GM21390 (cell line): ENCODE data around the gene GALNT2.
A peak's percentile ranks its signal among the peaks of the same experiment; 100 is the strongest.

ENCODE experiments used
- ATAC-seq: cut with Tn5 transposase; IDR thresholded peaks from one replicate; pipeline ENCODE4 v1.9.1; 2021; ENCODE audit not compliant: unreplicated experiment

Gene GALNT2

GRCh38 chr1:230249695-230250480 lies 182.8 kb downstream of the GALNT2 start:
- no peak for ATAC-seq

GRCh38 chr1:230250666-230251065 lies 183.6 kb downstream of the GALNT2 start:
- ATAC-seq: no peak

GRCh38 chr1:230251644-230252191 lies 184.7 kb downstream of the GALNT2 start:
- ATAC-seq: peak; percentile 80

GRCh38 chr1:230253150-230253549 lies 186.1 kb downstream of the GALNT2 start:
- no peak for ATAC-seq

GRCh38 chr1:230254265-230254664 lies 187.2 kb downstream of the GALNT2 start:
- ATAC-seq: no peak

GRCh38 chr1:230255116-230255515 lies 188.1 kb downstream of the GALNT2 start:
- no peak for ATAC-seq

GRCh38 chr1:230255991-230256390 lies 189.0 kb downstream of the GALNT2 start:
- no peak for ATAC-seq

GRCh38 chr1:230256896-230257295 lies 189.9 kb downstream of the GALNT2 start:
- ATAC-seq: no peak

- no peak for ATAC-seq
Measured at GRCh38 chr1:230259621-230260020, 192.6 kb downstream of the GALNT2 start.

- ATAC-seq: no peak
Measured at GRCh38 chr1:230260831-230261230, 193.8 kb downstream of the GALNT2 start.

- no peak for ATAC-seq
Measured at GRCh38 chr1:230261928-230262650, 195.1 kb downstream of the GALNT2 start.

- ATAC-seq: no peak
Measured at GRCh38 chr1:230262867-230263567, 196.0 kb downstream of the GALNT2 start.

- ATAC-seq: no peak
Measured at GRCh38 chr1:230263568-230264195, 196.6 kb downstream of the GALNT2 start.

- ATAC-seq: no peak
Measured at GRCh38 chr1:230264342-230264741, 197.3 kb downstream of the GALNT2 start.

- ATAC-seq: no peak
Measured at GRCh38 chr1:230265200-230266115, 198.4 kb downstream of the GALNT2 start.

GRCh38 chr1:230266456-230266855 lies 199.4 kb downstream of the GALNT2 start:
- no peak for ATAC-seq

GRCh38 chr1:230267338-230268065 lies 200.5 kb downstream of the GALNT2 start:
- ATAC-seq: no peak

- no peak for ATAC-seq
Measured at GRCh38 chr1:230268371-230269170, 201.5 kb downstream of the GALNT2 start.
